HL-60/S4 treated with phorbol 12-myristate 13-acetate at 8.2 ng/mL for 4 days and 3 days (cell line): ENCODE data around the gene ZDHHC3.

Experiments used
- in situ Hi-C: fragments of 300-500 bp; cut with MboI; formaldehyde crosslinking; loops from 2 replicates; pipeline ENCODE4 v1.15.0; 2022; ENCODE audit warnings: low sequenced_read_pairs

Gene ZDHHC3

GRCh38 chr3:44899683-44900367, 76.1 kb downstream of the ZDHHC3 start:
- in situ Hi-C loops, result no loop called here

GRCh38 chr3:44896440-44896839, 79.5 kb downstream of the ZDHHC3 start:
- in situ Hi-C loops, result no loop called here

GRCh38 chr3:44894485-44894884, 81.5 kb downstream of the ZDHHC3 start:
- in situ Hi-C loops, result no loop called here

- in situ Hi-C loops, result no loop called here
Measured at GRCh38 chr3:44893097-44893496, 82.9 kb downstream of the ZDHHC3 start.

- in situ Hi-C loops, result no loop called here
Measured at GRCh38 chr3:44892689-44893088, 83.3 kb downstream of the ZDHHC3 start.

- in situ Hi-C loops, result no loop called here
Measured at GRCh38 chr3:44890852-44891251, 85.1 kb downstream of the ZDHHC3 start.

- in situ Hi-C loops, result no loop called here
Measured at GRCh38 chr3:44890258-44890657, 85.7 kb downstream of the ZDHHC3 start.

- in situ Hi-C loops, result no loop called here
Measured at GRCh38 chr3:44887101-44887500, 88.9 kb downstream of the ZDHHC3 start.

- in situ Hi-C loops, result no loop called here
Measured at GRCh38 chr3:44886561-44886960, 89.4 kb downstream of the ZDHHC3 start.

GRCh38 chr3:44885618-44886017, 90.4 kb downstream of the ZDHHC3 start:
- in situ Hi-C loops, result no loop called here

GRCh38 chr3:44883999-44884431, 92.0 kb downstream of the ZDHHC3 start:
- in situ Hi-C loops, result no loop called here

- in situ Hi-C loops, result no loop called here
Measured at GRCh38 chr3:44883213-44883955, 92.6 kb downstream of the ZDHHC3 start.

GRCh38 chr3:44880284-44880683, 95.7 kb downstream of the ZDHHC3 start:
- in situ Hi-C loops, result no loop called here

GRCh38 chr3:44877333-44877732, 98.6 kb downstream of the ZDHHC3 start:
- in situ Hi-C loops, result no loop called here

- in situ Hi-C loops, result no loop called here
Measured at GRCh38 chr3:44875596-44875995, 100.4 kb downstream of the ZDHHC3 start.
